Esophagus squamous epithelium (tissue), 5 donors: ENCODE results near the gene RFTN1. TPM values are rescaled to one million over a fixed set of nuclear protein-coding genes. Genes with fewer than 3 reads are reported as not detected.
A peak's percentile ranks its signal among the peaks of the same experiment; 100 is the strongest.

Experiments
- DNase-seq: peaks from one replicate; lab custom pipeline; 2025; lab: John Stamatoyannopoulos, UW
- H3K27ac ChIP-seq, 4 donors: fragments of 200-600 bp; sonication (generic); one replicate each; pipeline ENCODE4 v1.5.1; 2016 to 2019; ENCODE audit warnings: mild to moderate bottlenecking in 1 of 4
- H3K27me3 ChIP-seq, 4 donors: fragments of 200-600 bp; sonication (generic); 1 replicate in 3 of 4; 2 replicates in 1 of 4; pipeline versions ENCODE4 v1.5.1 to v1.6.0; 2017 to 2021; ENCODE audit warnings: antibody characterized with exemption in 1 of 4
- H3K36me3 ChIP-seq, 3 donors: fragments of 200-600 bp; sonication (generic); one replicate each; pipeline ENCODE4 v1.5.1; 2016 to 2019
- H3K4me1 ChIP-seq, 3 donors: fragments of 200-600 bp; sonication (generic); one replicate each; pipeline ENCODE4 v1.5.1; 2017 to 2019
- H3K4me3 ChIP-seq, 4 donors: fragments of 200-600 bp; sonication (generic); 1 replicate in 3 of 4; 2 replicates in 1 of 4; pipeline ENCODE4 v1.5.1; 2016 to 2019; ENCODE audit warnings: mild to moderate bottlenecking in 2 of 4, moderate library complexity in 1 of 4
- H3K9me3 ChIP-seq, 3 donors: fragments of 200-600 bp; sonication (generic); one replicate each; pipeline ENCODE4 v1.5.1; 2016 to 2019
- CTCF ChIP-seq, 6 experiments: fragments of 450-650 bp in 4 of 6; fragments of 200-600 bp in 2 of 6; sonication (generic) in 2 of 6; IDR thresholded peaks; one replicate each; pipeline ENCODE4 v1.5.1; 2016 to 2019; ENCODE audit warnings: antibody characterized with exemption in 6 of 6, mild to moderate bottlenecking in 4 of 6, moderate library complexity in 4 of 6
- POLR2A ChIP-seq, 4 donors: fragments of 450-650 bp; IDR thresholded peaks; one replicate each; pipeline ENCODE4 v1.6.1; 2017; ENCODE audit warnings: antibody characterized with exemption in 4 of 4, mild to moderate bottlenecking in 4 of 4, moderate library complexity in 3 of 4
- WGBS, 2 donors: methylation state at CpG; one replicate each; pipeline ENCODE4 v1.1.5; 2018; 5-methylcytosine and 5-hydroxymethylcytosine counted together
- intact Hi-C: fragments of 100-400 bp; cut with DNase I; formaldehyde crosslinking; loops from one replicate; pipeline ENCODE4 v1.15.0; 2022
- total RNA-seq, 4 donors: library from RNA; depleted of rRNA; stranded (reverse); fragments of >200 nt; gene quantifications; one replicate each; pipeline ENCODE4 v1.1.0, GENCODE V29; 2016
- donor health status: DM: yes; HTN: yes; CAD: no.

The RFTN1 gene
- total RNA-seq, 4 donors from 2014 or later: 5.0 to 22.7 (median 12.4) TPM

- H3K9me3 ChIP-seq: no peaks in the 10 kb centered on the region
- H3K4me3 ChIP-seq: no peak overlapping the region
- intact Hi-C loops: no loop called here
- H3K4me1 ChIP-seq: peaks cover 0 to 19% (median 0%) of the 10 kb centered on the region in 3 donors
- WGBS, 2 donors: 63 to 77% methylated on average over 2 of the region's 2 CpGs
- H3K36me3 ChIP-seq: peaks cover 0 to 65% (median 0%) of the 10 kb centered on the region in 3 donors
- TF ChIP-seq CTCF (IDR thresholded peaks at IDR 0.05) (no peak), POLR2A (IDR thresholded peaks at IDR 0.05) (no peak)
- H3K27ac ChIP-seq: no peak overlapping the region
- no peak for DNase-seq
- no peaks in the 10 kb centered on the region for H3K27me3 ChIP-seq
Measured at GRCh38 chr3:16303037-16303575, 210.4 kb downstream of the RFTN1 start.

GRCh38 chr3:16302082-16302631 is 211.3 kb downstream of the RFTN1 start:
- H3K27ac ChIP-seq: peak overlapping the region in 1 of 4 donors; percentile 52
- WGBS, 2 donors: 82 to 85% methylated on average over 6 of the region's 6 CpGs
- TF ChIP-seq CTCF (IDR thresholded peaks at IDR 0.05) (no peak), POLR2A (IDR thresholded peaks at IDR 0.05) (no peak)
- no peak for DNase-seq
- H3K9me3 ChIP-seq: no peaks in the 10 kb centered on the region
- intact Hi-C loops: no loop called here
- peaks cover 0 to 20% (median 0%) of the 10 kb centered on the region in 3 donors for H3K4me1 ChIP-seq
- peaks cover 0 to 72% (median 0%) of the 10 kb centered on the region in 3 donors for H3K36me3 ChIP-seq
- no peak overlapping the region for H3K4me3 ChIP-seq
- H3K27me3 ChIP-seq: no peaks in the 10 kb centered on the region

GRCh38 chr3:16301507-16301906 is 212.0 kb downstream of the RFTN1 start:
- Histone ChIP-seq H3K4me1 (peaks cover 0 to 20% (median 0%) of the 10 kb centered on the region in 3 donors), H3K9me3 (no peaks in the 10 kb centered on the region), H3K27ac (peak overlapping the region in 2 of 4 donors; percentile 15 to 52), H3K4me3 (no peak overlapping the region), H3K27me3 (no peaks in the 10 kb centered on the region), H3K36me3 (peaks cover 0 to 72% (median 0%) of the 10 kb centered on the region in 3 donors)
- intact Hi-C loops: no loop called here
- 62 to 69% methylated on average over 6 of the region's 6 CpGs for WGBS, 2 donors
- no peak for TF ChIP-seq CTCF (IDR thresholded peaks at IDR 0.05)
- TF ChIP-seq POLR2A (IDR thresholded peaks at IDR 0.05): no peak
- DNase-seq: no peak

- Histone ChIP-seq H3K9me3 (no peaks in the 10 kb centered on the region), H3K27ac (peak overlapping the region in 2 of 4 donors; percentile 15 to 52), H3K4me3 (no peak overlapping the region), H3K27me3 (no peaks in the 10 kb centered on the region), H3K36me3 (peaks cover 0 to 72% (median 0%) of the 10 kb centered on the region in 3 donors), H3K4me1 (peaks cover 0 to 20% (median 0%) of the 10 kb centered on the region in 3 donors)
- TF ChIP-seq POLR2A (IDR thresholded peaks at IDR 0.05): peak in 2 of 4 donors; percentile 20 to 31
- no peak for TF ChIP-seq CTCF (IDR thresholded peaks at IDR 0.05)
- no peak for DNase-seq
- 73 to 90% methylated on average over 1 to 2 of the region's 2 CpGs for WGBS, 2 donors
- intact Hi-C loops: no loop called here
Measured at GRCh38 chr3:16300881-16301359, 212.6 kb downstream of the RFTN1 start.

GRCh38 chr3:16300307-16300706 is 213.2 kb downstream of the RFTN1 start:
- intact Hi-C loops: no loop called here
- no peak for TF ChIP-seq CTCF (IDR thresholded peaks at IDR 0.05)
- no peak for TF ChIP-seq POLR2A (IDR thresholded peaks at IDR 0.05)
- peak overlapping the region in 2 of 4 donors; percentile 15 to 23 for H3K27ac ChIP-seq

More at GRCh38 chr3:16300307-16300706, 213.2 kb downstream of the RFTN1 start:
- H3K4me3 ChIP-seq: no peak overlapping the region
- no peaks in the 10 kb centered on the region for H3K9me3 ChIP-seq
- H3K36me3 ChIP-seq: peaks cover 0 to 72% (median 0%) of the 10 kb centered on the region in 3 donors
- peaks cover 0 to 20% (median 0%) of the 10 kb centered on the region in 3 donors for H3K4me1 ChIP-seq
- no peaks in the 10 kb centered on the region for H3K27me3 ChIP-seq
- 64 to 77% methylated on average over 2 of the region's 2 CpGs for WGBS, 2 donors
- DNase-seq: no peak
